IMR-90 (cell line): ENCODE results near the gene GDF10. TPM values are rescaled to one million over a fixed set of nuclear protein-coding genes. Genes with fewer than 3 reads are reported as not detected.

ENCODE experiments used
- ATAC-seq: fragments of 200-7000 bp; cut with Tn5 transposase; 2 replicates; pipeline ENCODE4 v1.9.1; 2020; ENCODE audit warnings: low read depth, mild to moderate bottlenecking, moderate library complexity
- BruUV-seq: library from RNA; stranded (reverse); fragments of 400-500 nt; replicated peaks from 2 replicates; lab custom pipeline; 2021; lab: Mats Ljungman, UMichigan
- CTCF ChIA-PET: fragments of 300-600 bp; formaldehyde crosslinking; extraction: SDS; loops from one replicate; lab custom pipeline; 2021; ENCODE audit warnings: antibody characterized with exemption; lab: Yijun Ruan, JAX
- POLR2A ChIA-PET: fragments of 300-600 bp; sonication (Branson Sonifier 250); formaldehyde crosslinking; loops from one replicate; lab custom pipeline; 2022; ENCODE audit warnings: antibody characterized with exemption; ENCODE audit not compliant: unreplicated experiment; lab: Charles Lee
- DNase-seq: peaks from one replicate; pipeline ENCODE4 v3.0.0; 2013
- H2AFZ ChIP-seq: replicated peaks from 2 replicates; pipeline ENCODE3; 2013; ENCODE audit warnings: low read length, mild to moderate bottlenecking; ENCODE audit not compliant: poor library complexity
- H2AK5ac ChIP-seq: 2 replicates; pipeline ENCODE4 v1.6.1; 2013; ENCODE audit warnings: low read depth, low read length, inconsistent platforms
- H2AK9ac ChIP-seq: replicated peaks from 2 replicates; pipeline ENCODE3; 2013; ENCODE audit warnings: mild to moderate bottlenecking, low read depth, low read length, moderate library complexity; ENCODE audit not compliant: poor library complexity
- H2BK120ac ChIP-seq: 2 replicates; pipeline ENCODE4 v1.6.1; 2013; ENCODE audit warnings: low read depth, low read length, inconsistent platforms
- H2BK15ac ChIP-seq: 3 replicates; pipeline ENCODE4 v1.6.1; 2013; ENCODE audit warnings: low read depth, low read length, inconsistent platforms
- H2BK20ac ChIP-seq: 2 replicates; pipeline ENCODE4 v1.6.1; 2013; ENCODE audit warnings: low read depth, mild to moderate bottlenecking, inconsistent platforms, low read length, moderate library complexity
- H2BK5ac ChIP-seq: 2 replicates; pipeline ENCODE4 v1.6.1; 2013; ENCODE audit warnings: mild to moderate bottlenecking, low read depth, low read length, inconsistent platforms; ENCODE audit not compliant: poor library complexity, severe bottlenecking
- H3K14ac ChIP-seq: replicated peaks from 2 replicates; pipeline ENCODE4 v1.6.1; 2013; ENCODE audit warnings: low read depth, low read length, inconsistent platforms
- H3K18ac ChIP-seq: 2 replicates; pipeline ENCODE4 v1.6.1; 2013; ENCODE audit warnings: low read depth, low read length, control low read depth
- H3K23ac ChIP-seq: 2 replicates; pipeline ENCODE4 v1.6.1; 2013; ENCODE audit warnings: low read depth, low read length, inconsistent platforms
- H3K27ac ChIP-seq: 2 replicates; pipeline ENCODE4 v1.5.1; 2013; ENCODE audit warnings: mild to moderate bottlenecking, control low read depth, low read length; ENCODE audit not compliant: insufficient read depth
- H3K27me3 ChIP-seq: 2 replicates; pipeline ENCODE4 v1.6.1; 2013; ENCODE audit warnings: low read length; ENCODE audit not compliant: control insufficient read depth, insufficient read depth
- H3K36me3 ChIP-seq: 2 replicates; pipeline ENCODE4 v1.6.1; 2013; ENCODE audit warnings: low read length, mixed read lengths; ENCODE audit not compliant: control insufficient read depth, insufficient read depth
- H3K4ac ChIP-seq: 2 replicates; pipeline ENCODE4 v1.6.1; 2013; ENCODE audit warnings: low read depth, low read length, inconsistent platforms
- H3K4me1 ChIP-seq: 2 replicates; pipeline ENCODE4 v1.6.1; 2013; ENCODE audit warnings: low read length, mixed read lengths; ENCODE audit not compliant: control insufficient read depth, insufficient read depth
- H3K4me2 ChIP-seq: 2 replicates; pipeline ENCODE4 v1.6.1; 2013; ENCODE audit warnings: low read depth, mild to moderate bottlenecking, control low read depth, low read length, moderate library complexity
- H3K4me3 ChIP-seq: 2 replicates; pipeline ENCODE4 v1.5.1; 2013; ENCODE audit warnings: low read depth, mild to moderate bottlenecking, control low read depth, low read length, moderate library complexity; ENCODE audit not compliant: insufficient read depth
- H3K56ac ChIP-seq: 2 replicates; pipeline ENCODE4 v1.6.1; 2013; ENCODE audit warnings: low read length, inconsistent platforms; ENCODE audit not compliant: insufficient read depth; ENCODE audit errors: extremely low read depth
- H3K79me1 ChIP-seq, 2 experiments: 2 replicates each; pipeline ENCODE4 v1.6.1; 2013; ENCODE audit warnings: low read length in 2 of 2, inconsistent platforms in 1 of 2, low read depth in 1 of 2
- H3K9ac ChIP-seq: 2 replicates; pipeline ENCODE4 v1.6.1; 2013; ENCODE audit warnings: low read depth, low read length, control low read depth
- H3K9me1 ChIP-seq: 2 replicates; pipeline ENCODE4 v1.6.1; 2013; ENCODE audit warnings: low read length, inconsistent platforms; ENCODE audit not compliant: insufficient read depth
- H3K9me3 ChIP-seq: 2 replicates; pipeline ENCODE4 v1.6.1; 2013; ENCODE audit warnings: low read length; ENCODE audit not compliant: control insufficient read depth, insufficient read depth
- H4K20me1 ChIP-seq: 2 replicates; pipeline ENCODE4 v1.6.1; 2013; ENCODE audit warnings: low read length, inconsistent platforms; ENCODE audit not compliant: insufficient read depth
- H4K5ac ChIP-seq: 2 replicates; pipeline ENCODE4 v1.6.1; 2013; ENCODE audit warnings: mild to moderate bottlenecking, low read depth, low read length, control low read depth
- H4K8ac ChIP-seq, 2 experiments: 2 replicates each; pipeline ENCODE4 v1.6.1; 2013; ENCODE audit warnings: low read depth in 2 of 2, low read length in 2 of 2, control low read depth in 1 of 2, inconsistent platforms in 1 of 2
- H4K91ac ChIP-seq: 2 replicates; pipeline ENCODE4 v1.6.1; 2013; ENCODE audit warnings: low read depth, low read length, inconsistent platforms; ENCODE audit not compliant: insufficient read depth
- CEBPB ChIP-seq: IDR thresholded peaks from 2 replicates; pipeline ENCODE4 v1.6.1; 2012; ENCODE audit warnings: low read depth, low read length, improper control_type of control experiment
- CHD1 ChIP-seq: IDR thresholded peaks from 2 replicates; pipeline ENCODE4 v1.6.1; 2012; ENCODE audit warnings: low read depth, low read length, improper control_type of control experiment
- FOS ChIP-seq: fragments of 150-350 bp; IDR thresholded peaks from 2 replicates; pipeline ENCODE4 v1.6.1; 2016; ENCODE audit warnings: low read depth, low read length
- MAFK ChIP-seq: IDR thresholded peaks from 2 replicates; pipeline ENCODE4 v1.6.1; 2012; ENCODE audit warnings: low read depth, low read length, improper control_type of control experiment
- MAZ ChIP-seq: IDR thresholded peaks from 2 replicates; pipeline ENCODE4 v1.6.1; 2012; ENCODE audit warnings: low read depth, mild to moderate bottlenecking, low read length, improper control_type of control experiment, moderate library complexity, borderline replicate concordance
- MXI1 ChIP-seq: IDR thresholded peaks from 2 replicates; pipeline ENCODE4 v1.6.1; 2012; ENCODE audit warnings: low read depth, mild to moderate bottlenecking, low read length, moderate library complexity, borderline replicate concordance
- NFE2L2 ChIP-seq: fragments of 150-350 bp; IDR thresholded peaks from 2 replicates; pipeline ENCODE4 v1.6.1; 2016; ENCODE audit warnings: low read depth, mild to moderate bottlenecking, low read length
- POLR2A ChIP-seq: IDR thresholded peaks from 2 replicates; pipeline ENCODE4 v1.6.1; 2012; ENCODE audit warnings: mild to moderate bottlenecking, low read depth, low read length
- RAD21 ChIP-seq: IDR thresholded peaks from 2 replicates; pipeline ENCODE4 v1.6.1; 2012; ENCODE audit warnings: low read length, improper control_type of control experiment
- RCOR1 ChIP-seq: IDR thresholded peaks from 2 replicates; pipeline ENCODE4 v1.6.1; 2012; ENCODE audit warnings: mild to moderate bottlenecking, low read length, improper control_type of control experiment; ENCODE audit not compliant: insufficient replicate concordance
- RFX5 ChIP-seq: IDR thresholded peaks from 2 replicates; pipeline ENCODE4 v1.8.0; 2012; ENCODE audit warnings: low read depth, mild to moderate bottlenecking, low read length, moderate library complexity
- SMC3 ChIP-seq: fragments of 150-350 bp; IDR thresholded peaks from 2 replicates; pipeline ENCODE4 v1.6.1; 2016; ENCODE audit warnings: low read depth, mild to moderate bottlenecking, antibody characterized with exemption, low read length, moderate library complexity
- WGBS, 2 experiments: methylation state at CpG; one replicate each; pipeline versions ENCODE4 v1.1.5 to v1.1.7; 2013; ENCODE audit warnings: missing lambda C conversion rate in 2 of 2; ENCODE audit not compliant: insufficient read length in 1 of 2; ENCODE audit errors: extremely low coverage in 2 of 2; 5-methylcytosine and 5-hydroxymethylcytosine counted together
- dilution Hi-C: fragments of 300-500 bp; cut with HindIII; formaldehyde crosslinking; loops from one replicate; pipeline ENCODE4 v1.14.3; 2018; ENCODE audit warnings: low sequenced_read_pairs; ENCODE audit not compliant: unreplicated experiment
- in situ Hi-C: fragments of 300-500 bp; cut with MboI; formaldehyde crosslinking; loops from 3 replicates; pipeline ENCODE4 v1.14.3; 2019; ENCODE audit warnings: low sequenced_read_pairs, inconsistent platforms, mixed read lengths
- intact Hi-C: fragments of 100-400 bp; cut with micrococcal nuclease; formaldehyde crosslinking; loops from 2 replicates; pipeline ENCODE4 v1.10.0; 2022
- polyA plus RNA-seq, 3 experiments: library from polyadenylated mRNA; depleted of rRNA; stranded (reverse); fragments of >200 nt; gene quantifications; 2 replicates each; pipeline ENCODE4 v1.2.3, GENCODE V29; 2012; ENCODE audit warnings: low replicate concordance in 1 of 3
- total RNA-seq: library from RNA; depleted of rRNA; stranded (reverse); fragments of >200 nt; gene quantifications from 2 replicates; pipeline ENCODE4 v1.2.3, GENCODE V29; 2012
- TF ChIP-seq, protein P1 (sequence below): conservative IDR thresholded peaks from 2 replicates; pipeline ENCODE4 v1.5.1; 2012; ENCODE audit warnings: mild to moderate bottlenecking, low read depth, low read length, improper control_type of control experiment
- TF ChIP-seq, protein P2 (sequence below): fragments of 150-350 bp; IDR thresholded peaks from 2 replicates; pipeline ENCODE4 v1.6.1; 2016; ENCODE audit warnings: low read depth, mild to moderate bottlenecking, low read length, moderate library complexity, borderline replicate concordance
- TF ChIP-seq, protein P3 (sequence below): fragments of 150-350 bp; IDR thresholded peaks from 2 replicates; pipeline ENCODE4 v1.6.1; 2017; ENCODE audit warnings: mild to moderate bottlenecking, antibody characterized with exemption, low read length, low read depth

The GDF10 gene
- total and polyA plus RNA-seq, 2 of the 4 experiments (the other 2 are of a cell fraction), result 0.34 TPM; not detected in 1

DNA sequence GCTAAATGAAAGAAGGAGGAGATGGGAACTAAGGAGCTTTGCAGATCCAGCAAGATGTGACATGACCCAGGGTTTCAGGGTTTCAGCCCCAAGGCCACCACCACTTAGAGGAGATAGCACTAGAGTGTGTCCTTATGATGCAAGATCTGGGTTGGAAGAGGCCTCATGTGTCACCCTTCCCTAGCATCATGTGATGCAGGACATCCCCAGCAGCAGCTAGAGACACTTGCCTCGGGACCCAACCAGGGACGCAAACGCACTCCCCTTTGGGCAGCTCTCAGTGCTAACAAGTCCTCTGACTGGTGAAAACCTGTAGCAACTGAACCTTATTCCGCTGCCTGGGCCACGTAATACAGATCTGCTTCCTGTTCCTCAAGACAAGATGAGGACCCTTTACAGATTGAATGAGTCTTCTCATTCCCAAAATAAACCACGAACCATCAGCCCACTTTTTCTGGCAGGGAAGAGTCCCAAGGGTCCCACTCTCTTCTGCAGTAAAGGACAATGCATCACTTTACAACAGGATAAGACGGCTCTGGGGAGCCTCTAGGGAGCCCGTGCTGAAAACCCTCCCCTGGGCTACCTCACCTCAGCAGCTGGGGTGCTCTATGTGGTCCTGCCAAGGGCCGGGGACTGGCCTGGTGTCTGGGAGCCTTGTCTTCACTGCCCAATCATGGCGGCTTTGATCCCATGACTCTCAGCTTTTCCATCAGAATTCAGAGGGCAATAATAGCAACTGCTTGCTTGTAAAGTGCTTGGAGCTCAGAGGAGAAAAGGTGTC, 44.8 kb upstream of the GDF10 start:
- H3K9me1 ChIP-seq, result peaks cover 5% of the 10 kb centered on the region; the same call in 1 of the 2 replicates
- ChIA-PET CTCF (no interaction called here), POLR2A (no interaction called here)
- H3K4me2 ChIP-seq, result no peak overlapping the region
- no peaks in the 10 kb centered on the region; the same call in 1 of the 2 replicates for H3K9me3 ChIP-seq
- H3K4ac ChIP-seq, result no peak overlapping the region
- no peak for DNase-seq
- intact Hi-C loops (no loop called here), dilution Hi-C loops (no loop called here), in situ Hi-C loops (no loop called here)
- H3K9ac ChIP-seq, result no peak overlapping the region
- no peak overlapping the region for H3K14ac ChIP-seq
- H2AFZ ChIP-seq, result no peak overlapping the region
- H3K18ac ChIP-seq, result no peak overlapping the region
- no peak overlapping the region for H3K56ac ChIP-seq
- H2BK20ac ChIP-seq, result no peak overlapping the region
- no peak overlapping the region for H3K4me3 ChIP-seq
- peaks cover 5% of the 10 kb centered on the region; the same call in 1 of the 2 replicates for H3K4me1 ChIP-seq
- no peak overlapping the region for H2BK120ac ChIP-seq
- no TSS peak for BruUV-seq
- no peak overlapping the region for H3K27ac ChIP-seq
- no peak overlapping the region for H2BK5ac ChIP-seq
- H2BK15ac ChIP-seq, result no peak overlapping the region
- no peaks in the 10 kb centered on the region for H3K79me1 ChIP-seq
- WGBS, 2 experiments, result 80% methylated on average over 2 of the region's 10 CpGs; no CpG with 5 or more reads in 1 of the 2 experiments
- no peaks in the 10 kb centered on the region for H3K36me3 ChIP-seq
- no peaks in the 10 kb centered on the region for H4K20me1 ChIP-seq
- H4K8ac ChIP-seq, result no peak overlapping the region
- H3K27me3 ChIP-seq, result peaks cover 8% of the 10 kb centered on the region; the same call in 1 of the 2 replicates
- no peak overlapping the region for H2AK5ac ChIP-seq
- H2AK9ac ChIP-seq, result no peak overlapping the region
- H4K91ac ChIP-seq, result no peak overlapping the region
- H4K5ac ChIP-seq, result no peak overlapping the region
- no peak for ATAC-seq
- H3K23ac ChIP-seq, result no peak overlapping the region
- TF ChIP-seq FOS (no peak), CEBPB (no peak), MXI1 (no peak), SMC3 (no peak), RAD21 (no peak), MAFK (no peak), MAZ (no peak), RFX5 (no peak), POLR2A (no peak), CHD1 (no peak), RCOR1 (no peak), NFE2L2 (no peak)
- TF ChIP-seq, protein P1, sequence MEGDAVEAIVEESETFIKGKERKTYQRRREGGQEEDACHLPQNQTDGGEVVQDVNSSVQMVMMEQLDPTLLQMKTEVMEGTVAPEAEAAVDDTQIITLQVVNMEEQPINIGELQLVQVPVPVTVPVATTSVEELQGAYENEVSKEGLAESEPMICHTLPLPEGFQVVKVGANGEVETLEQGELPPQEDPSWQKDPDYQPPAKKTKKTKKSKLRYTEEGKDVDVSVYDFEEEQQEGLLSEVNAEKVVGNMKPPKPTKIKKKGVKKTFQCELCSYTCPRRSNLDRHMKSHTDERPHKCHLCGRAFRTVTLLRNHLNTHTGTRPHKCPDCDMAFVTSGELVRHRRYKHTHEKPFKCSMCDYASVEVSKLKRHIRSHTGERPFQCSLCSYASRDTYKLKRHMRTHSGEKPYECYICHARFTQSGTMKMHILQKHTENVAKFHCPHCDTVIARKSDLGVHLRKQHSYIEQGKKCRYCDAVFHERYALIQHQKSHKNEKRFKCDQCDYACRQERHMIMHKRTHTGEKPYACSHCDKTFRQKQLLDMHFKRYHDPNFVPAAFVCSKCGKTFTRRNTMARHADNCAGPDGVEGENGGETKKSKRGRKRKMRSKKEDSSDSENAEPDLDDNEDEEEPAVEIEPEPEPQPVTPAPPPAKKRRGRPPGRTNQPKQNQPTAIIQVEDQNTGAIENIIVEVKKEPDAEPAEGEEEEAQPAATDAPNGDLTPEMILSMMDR, result no peak
- TF ChIP-seq, protein P2, sequence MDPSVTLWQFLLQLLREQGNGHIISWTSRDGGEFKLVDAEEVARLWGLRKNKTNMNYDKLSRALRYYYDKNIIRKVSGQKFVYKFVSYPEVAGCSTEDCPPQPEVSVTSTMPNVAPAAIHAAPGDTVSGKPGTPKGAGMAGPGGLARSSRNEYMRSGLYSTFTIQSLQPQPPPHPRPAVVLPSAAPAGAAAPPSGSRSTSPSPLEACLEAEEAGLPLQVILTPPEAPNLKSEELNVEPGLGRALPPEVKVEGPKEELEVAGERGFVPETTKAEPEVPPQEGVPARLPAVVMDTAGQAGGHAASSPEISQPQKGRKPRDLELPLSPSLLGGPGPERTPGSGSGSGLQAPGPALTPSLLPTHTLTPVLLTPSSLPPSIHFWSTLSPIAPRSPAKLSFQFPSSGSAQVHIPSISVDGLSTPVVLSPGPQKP, result no peak
- TF ChIP-seq, protein P3, sequence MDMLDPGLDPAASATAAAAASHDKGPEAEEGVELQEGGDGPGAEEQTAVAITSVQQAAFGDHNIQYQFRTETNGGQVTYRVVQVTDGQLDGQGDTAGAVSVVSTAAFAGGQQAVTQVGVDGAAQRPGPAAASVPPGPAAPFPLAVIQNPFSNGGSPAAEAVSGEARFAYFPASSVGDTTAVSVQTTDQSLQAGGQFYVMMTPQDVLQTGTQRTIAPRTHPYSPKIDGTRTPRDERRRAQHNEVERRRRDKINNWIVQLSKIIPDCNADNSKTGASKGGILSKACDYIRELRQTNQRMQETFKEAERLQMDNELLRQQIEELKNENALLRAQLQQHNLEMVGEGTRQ, result no peak
